BLaER1 (cell line): ENCODE data around the gene ATP1A2.

Source experiments
- H3K27ac ChIP-seq: shearing (Covaris generic); formaldehyde crosslinking; 2 replicates; pipeline ENCODE4 v1.8.1; 2022
- H3K27me3 ChIP-seq: shearing (Covaris generic); formaldehyde crosslinking; 2 replicates; pipeline ENCODE4 v1.8.1; 2022
- H3K36me3 ChIP-seq: shearing (Covaris generic); formaldehyde crosslinking; 2 replicates; pipeline ENCODE4 v1.8.1; 2022
- H3K4me1 ChIP-seq: shearing (Covaris generic); formaldehyde crosslinking; 2 replicates; pipeline ENCODE4 v1.8.1; 2022
- H3K4me2 ChIP-seq: shearing (Covaris generic); formaldehyde crosslinking; 2 replicates; pipeline ENCODE4 v1.8.1; 2022
- H3K4me3 ChIP-seq: shearing (Covaris generic); formaldehyde crosslinking; 2 replicates; pipeline ENCODE4 v1.8.1; 2022
- H3K9ac ChIP-seq: shearing (Covaris generic); formaldehyde crosslinking; 2 replicates; pipeline ENCODE4 v1.8.1; 2022
- H3K9me3 ChIP-seq: shearing (Covaris generic); formaldehyde crosslinking; 2 replicates; pipeline ENCODE4 v1.8.1; 2022
- H4K20me1 ChIP-seq: shearing (Covaris generic); formaldehyde crosslinking; 2 replicates; pipeline ENCODE4 v1.8.1; 2022
- Cebpa-rat ChIP-seq: shearing (Covaris generic); IDR thresholded peaks from 2 replicates; pipeline ENCODE4 v1.8.1; 2022

Gene ATP1A2

DNA sequence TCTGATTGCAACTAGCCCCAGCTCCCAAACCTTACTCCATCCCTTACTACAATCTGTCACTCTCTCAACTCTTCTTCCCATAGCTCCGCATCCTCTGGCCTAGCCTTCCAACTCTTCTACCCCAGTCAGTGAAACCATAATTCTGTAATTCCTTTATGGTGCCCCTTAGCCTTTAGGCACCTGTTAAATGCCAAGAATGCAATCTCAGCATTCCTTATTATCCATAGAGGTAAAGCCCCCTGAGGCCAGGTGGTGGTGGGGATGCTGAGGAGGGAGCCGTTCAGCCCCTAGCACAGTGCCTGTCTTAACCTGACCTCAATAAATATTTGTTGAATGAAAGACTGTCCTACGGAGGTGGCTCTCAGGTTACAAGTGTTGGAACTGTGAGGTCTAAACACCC lies 14.0 kb downstream of the ATP1A2 start:
- no peak overlapping the region for H3K4me2 ChIP-seq
- no peaks in the 10 kb centered on the region for H3K36me3 ChIP-seq
- H3K4me1 ChIP-seq = no peaks in the 10 kb centered on the region
- H3K27me3 ChIP-seq = no peaks in the 10 kb centered on the region
- H3K9ac ChIP-seq = no peak overlapping the region
- TF ChIP-seq Cebpa-rat = no peak
- no peaks in the 10 kb centered on the region for H3K9me3 ChIP-seq
- no peaks in the 10 kb centered on the region for H4K20me1 ChIP-seq
- no peak overlapping the region for H3K27ac ChIP-seq
- H3K4me3 ChIP-seq = no peak overlapping the region

DNA sequence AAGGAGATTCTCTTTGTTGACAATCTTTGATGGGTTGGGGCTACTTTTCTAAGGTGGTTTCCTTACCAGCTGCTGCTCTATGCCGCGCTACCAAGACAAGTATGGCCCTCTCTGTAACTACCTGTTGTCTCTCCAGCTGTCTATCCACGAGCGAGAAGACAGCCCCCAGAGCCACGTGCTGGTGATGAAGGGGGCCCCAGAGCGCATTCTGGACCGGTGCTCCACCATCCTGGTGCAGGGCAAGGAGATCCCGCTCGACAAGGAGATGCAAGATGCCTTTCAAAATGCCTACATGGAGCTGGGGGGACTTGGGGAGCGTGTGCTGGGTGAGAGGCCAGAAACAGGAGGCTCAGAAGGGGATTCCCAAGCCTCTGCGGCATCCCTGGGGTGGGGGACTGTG lies 14.4 kb downstream of the ATP1A2 start:
- H3K9me3 ChIP-seq = no peaks in the 10 kb centered on the region
- no peaks in the 10 kb centered on the region for H3K27me3 ChIP-seq
- H3K36me3 ChIP-seq = no peaks in the 10 kb centered on the region
- no peaks in the 10 kb centered on the region for H3K4me1 ChIP-seq
- no peak overlapping the region for H3K4me3 ChIP-seq
- no peaks in the 10 kb centered on the region for H4K20me1 ChIP-seq
- H3K4me2 ChIP-seq = no peak overlapping the region
- TF ChIP-seq Cebpa-rat = no peak
- H3K27ac ChIP-seq = no peak overlapping the region
- no peak overlapping the region for H3K9ac ChIP-seq

DNA sequence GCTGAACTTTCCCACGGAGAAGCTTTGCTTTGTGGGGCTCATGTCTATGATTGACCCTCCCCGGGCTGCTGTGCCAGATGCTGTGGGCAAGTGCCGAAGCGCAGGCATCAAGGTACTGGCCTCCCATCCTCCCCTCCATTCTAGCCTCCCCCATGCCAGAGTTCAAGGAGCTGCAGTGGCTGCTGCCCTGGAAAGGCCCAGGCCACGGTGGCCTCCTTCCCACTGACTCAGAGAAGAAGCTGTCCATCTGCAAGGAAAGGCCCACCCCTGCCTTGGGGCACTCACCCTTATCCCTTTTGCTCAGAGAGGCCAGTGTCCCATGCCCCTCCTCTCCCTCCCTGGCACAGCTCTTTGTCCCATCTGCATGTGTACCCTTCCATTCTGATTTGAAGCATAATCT lies 14.9 kb downstream of the ATP1A2 start:
- H3K27ac ChIP-seq = no peak overlapping the region
- H3K4me2 ChIP-seq = no peak overlapping the region
- no peaks in the 10 kb centered on the region for H3K36me3 ChIP-seq
- TF ChIP-seq Cebpa-rat = no peak
- H3K4me1 ChIP-seq = no peaks in the 10 kb centered on the region
- H3K9ac ChIP-seq = no peak overlapping the region
- no peaks in the 10 kb centered on the region for H3K9me3 ChIP-seq
- H4K20me1 ChIP-seq = no peaks in the 10 kb centered on the region
- no peaks in the 10 kb centered on the region for H3K27me3 ChIP-seq
- no peak overlapping the region for H3K4me3 ChIP-seq

GRCh38 chr1:160130939-160131338 lies 15.4 kb downstream of the ATP1A2 start:
- Histone ChIP-seq H3K27ac (no peak overlapping the region), H3K36me3 (no peaks in the 10 kb centered on the region), H3K27me3 (no peaks in the 10 kb centered on the region), H3K9ac (no peak overlapping the region), H3K4me2 (no peak overlapping the region), H4K20me1 (no peaks in the 10 kb centered on the region), H3K4me3 (no peak overlapping the region), H3K4me1 (no peaks in the 10 kb centered on the region), H3K9me3 (no peaks in the 10 kb centered on the region)
- no peak for TF ChIP-seq Cebpa-rat

GRCh38 chr1:160131803-160132565 lies 16.4 kb downstream of the ATP1A2 start:
- Histone ChIP-seq H4K20me1 (no peaks in the 10 kb centered on the region), H3K36me3 (no peaks in the 10 kb centered on the region), H3K4me2 (no peak overlapping the region), H3K4me3 (no peak overlapping the region), H3K27ac (no peak overlapping the region), H3K27me3 (no peaks in the 10 kb centered on the region), H3K9ac (no peak overlapping the region), H3K9me3 (no peaks in the 10 kb centered on the region), H3K4me1 (no peaks in the 10 kb centered on the region)
- no peak for TF ChIP-seq Cebpa-rat

DNA sequence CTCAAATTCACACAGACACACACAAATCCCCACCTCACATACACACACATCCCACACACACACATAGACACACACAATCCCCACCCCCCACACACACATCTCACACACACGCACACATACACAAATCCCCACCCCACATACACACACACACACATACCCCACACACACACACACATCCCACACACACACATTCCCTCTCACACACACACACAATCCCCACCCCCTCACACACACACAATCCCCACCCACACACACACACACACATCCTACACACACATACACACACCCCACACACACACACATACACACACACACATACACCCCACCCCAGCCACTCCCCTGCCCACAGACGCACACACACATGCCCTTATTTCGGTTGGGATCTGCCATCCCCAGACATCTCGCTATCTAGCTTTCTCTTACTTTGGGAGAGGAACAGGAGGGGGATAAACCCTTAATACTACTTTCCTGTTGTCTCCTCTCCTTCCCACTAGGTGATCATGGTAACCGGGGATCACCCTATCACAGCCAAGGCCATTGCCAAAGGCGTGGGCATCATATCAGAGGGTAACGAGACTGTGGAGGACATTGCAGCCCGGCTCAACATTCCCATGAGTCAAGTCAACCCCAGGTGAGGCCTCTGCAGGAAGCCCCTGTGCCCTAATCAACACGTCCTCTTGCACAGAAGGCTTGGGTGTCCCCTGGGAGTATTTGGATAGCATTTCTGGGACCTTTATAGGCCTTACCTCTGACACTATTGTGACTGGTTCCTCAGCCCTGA lies 18.6 kb downstream of the ATP1A2 start:
- Histone ChIP-seq H3K9ac (no peak overlapping the region), H3K4me2 (no peak overlapping the region), H3K9me3 (no peaks in the 10 kb centered on the region), H3K4me1 (no peaks in the 10 kb centered on the region), H3K4me3 (no peak overlapping the region), H3K27me3 (no peaks in the 10 kb centered on the region), H3K27ac (no peak overlapping the region), H4K20me1 (no peaks in the 10 kb centered on the region), H3K36me3 (no peaks in the 10 kb centered on the region)
- no peak for TF ChIP-seq Cebpa-rat

- Histone ChIP-seq H4K20me1 (no peaks in the 10 kb centered on the region), H3K36me3 (no peaks in the 10 kb centered on the region), H3K27me3 (no peaks in the 10 kb centered on the region), H3K9me3 (no peaks in the 10 kb centered on the region), H3K4me2 (no peak overlapping the region), H3K27ac (no peak overlapping the region), H3K4me1 (no peaks in the 10 kb centered on the region), H3K4me3 (no peak overlapping the region), H3K9ac (no peak overlapping the region)
- TF ChIP-seq Cebpa-rat = no peak
Measured at GRCh38 chr1:160134791-160135572, 19.4 kb downstream of the ATP1A2 start.

- Histone ChIP-seq H3K36me3 (no peaks in the 10 kb centered on the region), H3K27me3 (no peaks in the 10 kb centered on the region), H4K20me1 (no peaks in the 10 kb centered on the region), H3K4me2 (no peak overlapping the region), H3K4me3 (no peak overlapping the region), H3K9me3 (no peaks in the 10 kb centered on the region), H3K9ac (no peak overlapping the region), H3K27ac (no peak overlapping the region), H3K4me1 (peaks cover 10% of the 10 kb centered on the region)
- no peak for TF ChIP-seq Cebpa-rat
Measured at GRCh38 chr1:160136121-160136925, 20.8 kb downstream of the ATP1A2 start.

GRCh38 chr1:160136926-160137200 lies 21.3 kb downstream of the ATP1A2 start:
- Histone ChIP-seq H3K27me3 (no peaks in the 10 kb centered on the region), H3K36me3 (no peaks in the 10 kb centered on the region), H3K9me3 (no peaks in the 10 kb centered on the region), H3K4me2 (no peak overlapping the region), H3K4me3 (no peak overlapping the region), H3K27ac (no peak overlapping the region), H3K9ac (no peak overlapping the region), H3K4me1 (peaks cover 10% of the 10 kb centered on the region), H4K20me1 (no peaks in the 10 kb centered on the region)
- TF ChIP-seq Cebpa-rat = no peak
